HEK293 (cell line): ENCODE results near the gene RPS6KB1.
A peak's percentile ranks its signal among the peaks of the same experiment; 100 is the strongest.

Experiments used
- CTCF ChIA-PET: fragments of 350-600 bp; formaldehyde crosslinking; extraction: SDS; loops from one replicate; lab custom pipeline; 2021; ENCODE audit warnings: antibody characterized with exemption; lab: Yijun Ruan, JAX
- POLR2A ChIA-PET: fragments of 300-600 bp; formaldehyde crosslinking; extraction: SDS; loops from one replicate; lab custom pipeline; 2020; ENCODE audit warnings: antibody characterized with exemption, inconsistent platforms; lab: Yijun Ruan, JAX
- H3K27ac ChIP-seq: fragments of 200-500 bp; sonication (Bioruptor generic); 2 replicates; pipeline ENCODE4 v1.5.1; 2014; ENCODE audit warnings: low read depth, low read length, control low read depth, inconsistent platforms; ENCODE audit errors: extremely low read depth
- H3K36me3 ChIP-seq, 2 experiments: fragments of 200-500 bp in 1 of 2; sonication (Bioruptor generic) in 1 of 2; 1 replicate in 1 of 2; 2 replicates in 1 of 2; pipeline ENCODE4 v1.5.1; 2014 to 2017; ENCODE audit warnings: inconsistent platforms in 2 of 2, low read length in 2 of 2; ENCODE audit not compliant: control insufficient read depth in 2 of 2, insufficient read depth in 1 of 2
- H3K4me1 ChIP-seq: fragments of 200-500 bp; sonication (Bioruptor generic); 2 replicates; pipeline ENCODE4 v1.5.1; 2014; ENCODE audit warnings: mild to moderate bottlenecking, low read length, inconsistent platforms; ENCODE audit not compliant: control insufficient read depth, insufficient read depth
- H3K4me3 ChIP-seq: 2 replicates; pipeline ENCODE4 v1.5.1; 2011; ENCODE audit warnings: low read depth, mild to moderate bottlenecking, control low read depth, low read length, moderate library complexity
- H3K9me3 ChIP-seq: fragments of 200-500 bp; sonication (Bioruptor generic); 2 replicates; pipeline ENCODE4 v1.5.1; 2014; ENCODE audit warnings: low read depth, low read length, inconsistent platforms; ENCODE audit not compliant: control insufficient read depth, insufficient read depth
- HIC1 ChIP-seq: fragments of 450-650 bp; formaldehyde crosslinking; IDR thresholded peaks from 2 replicates; pipeline ENCODE4 v1.5.1; 2016; ENCODE audit warnings: missing biosample characterization, missing genetic modification characterization
- KLF7 ChIP-seq: fragments of 450-650 bp; formaldehyde crosslinking; IDR thresholded peaks from 2 replicates; pipeline ENCODE4 v1.5.1; 2016; ENCODE audit warnings: missing biosample characterization, missing genetic modification characterization, borderline replicate concordance
- PRDM6 ChIP-seq: fragments of 450-650 bp; formaldehyde crosslinking; IDR thresholded peaks from 2 replicates; pipeline ENCODE4 v1.5.1; 2017; ENCODE audit warnings: missing biosample characterization, missing genetic modification characterization
- SP7 ChIP-seq: fragments of 450-650 bp; formaldehyde crosslinking; IDR thresholded peaks from 2 replicates; pipeline ENCODE4 v1.5.1; 2016; ENCODE audit warnings: missing biosample characterization, missing genetic modification characterization
- ZBTB20 ChIP-seq: fragments of 450-650 bp; formaldehyde crosslinking; IDR thresholded peaks from 2 replicates; pipeline ENCODE4 v1.5.1; 2016; ENCODE audit warnings: missing biosample characterization, missing genetic modification characterization
- ZFHX2 ChIP-seq: fragments of 450-650 bp; formaldehyde crosslinking; conservative IDR thresholded peaks from 2 replicates; pipeline ENCODE4 v1.5.1; 2016; ENCODE audit warnings: missing biosample characterization, missing genetic modification characterization
- ZNF518A ChIP-seq: fragments of 450-650 bp; formaldehyde crosslinking; conservative IDR thresholded peaks from 2 replicates; pipeline ENCODE4 v1.5.1; 2016; ENCODE audit warnings: low read depth, missing biosample characterization, missing genetic modification characterization
- ZNF549 ChIP-seq: fragments of 450-650 bp; IDR thresholded peaks from 2 replicates; pipeline ENCODE4 v1.5.1; 2018; ENCODE audit warnings: missing biosample characterization, missing genetic modification characterization, mild to moderate bottlenecking, inconsistent platforms, moderate library complexity
- ZNF596 ChIP-seq: fragments of 450-650 bp; IDR thresholded peaks from 2 replicates; pipeline ENCODE4 v1.5.0; 2018; ENCODE audit warnings: missing biosample characterization, mild to moderate bottlenecking, missing genetic modification characterization, moderate library complexity
- ZNF654 ChIP-seq: fragments of 450-650 bp; formaldehyde crosslinking; IDR thresholded peaks from 2 replicates; pipeline ENCODE4 v1.5.1; 2016; ENCODE audit warnings: low read depth, missing biosample characterization, missing genetic modification characterization
- ZNF660 ChIP-seq: fragments of 450-650 bp; IDR thresholded peaks from 2 replicates; pipeline ENCODE4 v1.5.1; 2018; ENCODE audit warnings: missing biosample characterization, mild to moderate bottlenecking, missing genetic modification characterization
- ZNF664 ChIP-seq: fragments of 450-650 bp; formaldehyde crosslinking; IDR thresholded peaks from 2 replicates; pipeline ENCODE4 v1.5.1; 2016; ENCODE audit warnings: missing biosample characterization, missing genetic modification characterization
- ZNF792 ChIP-seq: fragments of 450-650 bp; formaldehyde crosslinking; IDR thresholded peaks from 2 replicates; pipeline ENCODE4 v1.5.1; 2016; ENCODE audit warnings: missing biosample characterization, missing genetic modification characterization
- TF ChIP-seq, protein P1 (sequence below): fragments of 450-650 bp; formaldehyde crosslinking; IDR thresholded peaks from 2 replicates; pipeline ENCODE4; 2016; ENCODE audit warnings: missing biosample characterization, missing genetic modification characterization
- TF ChIP-seq, protein P2 (sequence below): fragments of 450-650 bp; formaldehyde crosslinking; IDR thresholded peaks from 2 replicates; pipeline ENCODE4 v1.5.1; 2016; ENCODE audit warnings: missing biosample characterization, missing genetic modification characterization, borderline replicate concordance

RPS6KB1 gene

GRCh38 chr17:59844884-59845594 is 47.9 kb upstream of the RPS6KB1 start:
- H3K36me3 ChIP-seq, result peaks cover 0 to 18% of the 10 kb centered on the region in 2 experiments; a peak in 1 of 3 replicates
- H3K4me1 ChIP-seq, result peaks cover 34% of the 10 kb centered on the region
- CTCF ChIA-PET, result interaction anchor here (0.5 to 7.7 kb wide), 4 partner anchors 8 to 98 kb away, joined by 3 to 73 read pairs (median 4); no protein-coding TSS in a partner anchor
- POLR2A ChIA-PET, result interaction anchor here (1.0 to 2.3 kb wide), 7 partner anchors 12 to 137 kb away, joined by 3 to 25 read pairs (median 4); partner anchors contain the start of genes PTRH2, RPS6KB1, TUBD1 and VMP1
- no peaks in the 10 kb centered on the region for H3K9me3 ChIP-seq
- TF ChIP-seq ZNF664 (tag by site-specific recombination) (0 out of 2 replicates have a peak, but pooled peaks have one; percentile 45), ZNF660 (tag by site-specific recombination) (0 out of 2 replicates have a peak, but pooled peaks have one; percentile 18), ZNF518A (tag by site-specific recombination) (no peak), ZNF654 (tag by site-specific recombination) (no peak), ZNF549 (tag by site-specific recombination) (no peak)
- peak overlapping the region; percentile 57; the same call in 1 of the 2 replicates for H3K27ac ChIP-seq
- H3K4me3 ChIP-seq, result no peak overlapping the region

DNA sequence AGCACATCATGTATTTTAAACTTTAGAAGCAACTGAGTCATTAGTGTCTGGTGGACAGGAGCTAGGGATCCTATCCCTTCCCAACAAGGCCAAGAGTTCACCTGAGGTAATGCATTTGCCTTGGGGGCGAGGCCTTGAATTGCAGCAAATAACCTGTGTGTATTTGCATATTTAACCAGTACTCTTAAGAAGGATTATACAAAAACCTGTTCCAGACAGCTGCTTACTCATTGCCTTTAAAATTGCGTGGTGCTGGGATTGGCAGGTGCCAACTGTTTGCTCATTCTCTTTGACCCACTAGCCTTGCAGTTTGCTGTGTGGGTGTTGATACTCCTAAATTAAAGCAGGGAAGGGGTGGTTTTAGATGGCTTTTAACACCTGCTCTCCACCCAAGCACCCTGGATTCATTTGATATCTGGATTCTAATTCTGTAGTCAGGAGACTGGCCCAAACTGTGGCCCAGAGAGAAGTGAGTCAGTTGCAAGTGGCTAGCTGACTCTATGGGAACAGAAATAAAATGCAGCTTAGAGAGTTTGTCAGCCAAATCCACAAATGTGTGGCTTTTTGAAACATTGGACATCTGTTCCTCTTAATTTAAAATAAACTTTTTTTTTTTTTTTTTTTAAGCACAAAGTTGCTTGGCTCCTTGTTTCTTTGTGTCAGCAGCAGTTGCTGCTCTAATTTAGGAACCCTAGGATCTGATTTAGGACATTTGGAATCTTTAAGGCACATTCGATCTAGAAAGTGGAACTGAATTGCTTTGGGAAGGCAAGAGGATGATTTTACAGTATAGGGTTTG is 47.1 kb upstream of the RPS6KB1 start:
- ChIA-PET POLR2A (interaction anchor here (0.8 to 2.3 kb wide), 9 partner anchors 8 to 138 kb away, joined by 3 to 15 read pairs (median 4); partner anchors contain the start of genes PTRH2, RPS6KB1, TUBD1 and VMP1), CTCF (interaction anchor here (0.5 to 7.7 kb wide), 4 partner anchors 7 to 99 kb away, joined by 3 to 73 read pairs (median 4); no protein-coding TSS in a partner anchor)
- peaks cover 0 to 10% of the 10 kb centered on the region in 2 experiments; a peak in 1 of 3 replicates for H3K36me3 ChIP-seq
- H3K9me3 ChIP-seq, result no peaks in the 10 kb centered on the region
- H3K27ac ChIP-seq, result peak overlapping the region; percentile 57
- H3K4me1 ChIP-seq, result peaks cover 27% of the 10 kb centered on the region
- H3K4me3 ChIP-seq, result no peak overlapping the region
- TF ChIP-seq, protein P1, sequence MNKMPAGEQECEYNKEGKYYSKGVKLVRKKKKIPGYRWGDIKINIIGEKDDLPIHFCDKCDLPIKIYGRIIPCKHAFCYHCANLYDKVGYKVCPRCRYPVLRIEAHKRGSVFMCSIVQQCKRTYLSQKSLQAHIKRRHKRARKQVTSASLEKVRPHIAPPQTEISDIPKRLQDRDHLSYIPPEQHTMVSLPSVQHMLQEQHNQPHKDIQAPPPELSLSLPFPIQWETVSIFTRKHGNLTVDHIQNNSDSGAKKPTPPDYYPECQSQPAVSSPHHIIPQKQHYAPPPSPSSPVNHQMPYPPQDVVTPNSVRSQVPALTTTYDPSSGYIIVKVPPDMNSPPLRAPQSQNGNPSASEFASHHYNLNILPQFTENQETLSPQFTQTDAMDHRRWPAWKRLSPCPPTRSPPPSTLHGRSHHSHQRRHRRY, result no peak
- TF ChIP-seq ZBTB20, result peak; percentile 39; the same call in 1 of the 2 replicates
- peak; percentile 38; the same call in 1 of the 2 replicates for TF ChIP-seq PRDM6 (tag by site-specific recombination)
- no peak for TF ChIP-seq ZNF596
- peak; percentile 68 for TF ChIP-seq ZFHX2 (tag by site-specific recombination)
- TF ChIP-seq HIC1 (tag by site-specific recombination), result 0 out of 2 replicates have a peak, but pooled peaks have one; percentile 32
- TF ChIP-seq, protein P2, sequence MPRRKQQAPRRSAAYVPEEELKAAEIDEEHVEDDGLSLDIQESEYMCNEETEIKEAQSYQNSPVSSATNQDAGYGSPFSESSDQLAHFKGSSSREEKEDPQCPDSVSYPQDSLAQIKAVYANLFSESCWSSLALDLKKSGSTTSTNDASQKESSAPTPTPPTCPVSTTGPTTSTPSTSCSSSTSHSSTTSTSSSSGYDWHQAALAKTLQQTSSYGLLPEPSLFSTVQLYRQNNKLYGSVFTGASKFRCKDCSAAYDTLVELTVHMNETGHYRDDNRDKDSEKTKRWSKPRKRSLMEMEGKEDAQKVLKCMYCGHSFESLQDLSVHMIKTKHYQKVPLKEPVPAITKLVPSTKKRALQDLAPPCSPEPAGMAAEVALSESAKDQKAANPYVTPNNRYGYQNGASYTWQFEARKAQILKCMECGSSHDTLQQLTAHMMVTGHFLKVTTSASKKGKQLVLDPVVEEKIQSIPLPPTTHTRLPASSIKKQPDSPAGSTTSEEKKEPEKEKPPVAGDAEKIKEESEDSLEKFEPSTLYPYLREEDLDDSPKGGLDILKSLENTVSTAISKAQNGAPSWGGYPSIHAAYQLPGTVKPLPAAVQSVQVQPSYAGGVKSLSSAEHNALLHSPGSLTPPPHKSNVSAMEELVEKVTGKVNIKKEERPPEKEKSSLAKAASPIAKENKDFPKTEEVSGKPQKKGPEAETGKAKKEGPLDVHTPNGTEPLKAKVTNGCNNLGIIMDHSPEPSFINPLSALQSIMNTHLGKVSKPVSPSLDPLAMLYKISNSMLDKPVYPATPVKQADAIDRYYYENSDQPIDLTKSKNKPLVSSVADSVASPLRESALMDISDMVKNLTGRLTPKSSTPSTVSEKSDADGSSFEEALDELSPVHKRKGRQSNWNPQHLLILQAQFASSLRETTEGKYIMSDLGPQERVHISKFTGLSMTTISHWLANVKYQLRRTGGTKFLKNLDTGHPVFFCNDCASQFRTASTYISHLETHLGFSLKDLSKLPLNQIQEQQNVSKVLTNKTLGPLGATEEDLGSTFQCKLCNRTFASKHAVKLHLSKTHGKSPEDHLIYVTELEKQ, result peak; percentile 70; the same call in 1 of the 2 replicates
- TF ChIP-seq SP7 (tag by site-specific recombination), result peak; percentile 74
- no peak for TF ChIP-seq KLF7 (tag by site-specific recombination)
- 0 out of 2 replicates have a peak, but pooled peaks have one; percentile 49 for TF ChIP-seq ZNF792 (tag by site-specific recombination)
